Panc1 (cell line): Measurements from ENCODE around the gene PSTPIP1.

Source experiments
- POLR2AphosphoS5 ChIP-seq: IDR thresholded peaks from 2 replicates; pipeline ENCODE4 v1.6.1; 2012; ENCODE audit warnings: mild to moderate bottlenecking, low read depth, low read length, moderate library complexity
- SIN3A ChIP-seq: IDR thresholded peaks from 2 replicates; pipeline ENCODE4 v1.6.1; 2012; ENCODE audit warnings: low read depth, mild to moderate bottlenecking, low read length, moderate library complexity, borderline replicate concordance; ENCODE audit not compliant: insufficient read depth
- TCF7L2 ChIP-seq: IDR thresholded peaks from 2 replicates; pipeline ENCODE4 v1.6.1; 2011; ENCODE audit warnings: mild to moderate bottlenecking, low read depth, low read length, inconsistent platforms
- TF ChIP-seq, protein P1 (sequence below): fragments of 450-650 bp; IDR thresholded peaks from 2 replicates; pipeline ENCODE4 v1.5.1; 2017; ENCODE audit warnings: mild to moderate bottlenecking
- TF ChIP-seq, protein P2 (sequence below), 2 experiments: IDR thresholded peaks; 2 replicates each; pipeline ENCODE4 v1.6.1; 2011 to 2012; ENCODE audit warnings: low read depth in 2 of 2, control low read depth in 1 of 2, low read length in 1 of 2, mild to moderate bottlenecking in 1 of 2, moderate library complexity in 1 of 2; ENCODE audit not compliant: insufficient read depth in 1 of 2

DNA sequence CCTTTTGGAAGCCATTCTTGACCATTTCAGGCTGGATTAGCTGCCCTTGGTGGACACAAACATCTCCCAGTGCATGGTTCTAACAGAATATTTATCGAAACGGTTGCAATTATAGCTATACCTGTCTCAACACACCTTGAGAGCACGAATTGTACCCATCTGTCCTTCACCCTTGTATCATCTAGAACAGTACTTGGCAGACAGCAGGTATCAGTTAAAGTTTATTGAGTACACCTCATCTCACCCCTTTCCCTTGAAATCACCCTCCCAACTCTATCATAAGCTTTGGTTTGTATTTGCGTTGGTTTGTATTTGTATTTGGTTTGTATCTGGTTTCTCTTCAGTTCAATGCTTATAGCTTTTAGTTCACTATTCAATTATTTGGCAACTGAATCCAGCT, 63.5 kb downstream of the PSTPIP1 start:
- TF ChIP-seq, protein P1, sequence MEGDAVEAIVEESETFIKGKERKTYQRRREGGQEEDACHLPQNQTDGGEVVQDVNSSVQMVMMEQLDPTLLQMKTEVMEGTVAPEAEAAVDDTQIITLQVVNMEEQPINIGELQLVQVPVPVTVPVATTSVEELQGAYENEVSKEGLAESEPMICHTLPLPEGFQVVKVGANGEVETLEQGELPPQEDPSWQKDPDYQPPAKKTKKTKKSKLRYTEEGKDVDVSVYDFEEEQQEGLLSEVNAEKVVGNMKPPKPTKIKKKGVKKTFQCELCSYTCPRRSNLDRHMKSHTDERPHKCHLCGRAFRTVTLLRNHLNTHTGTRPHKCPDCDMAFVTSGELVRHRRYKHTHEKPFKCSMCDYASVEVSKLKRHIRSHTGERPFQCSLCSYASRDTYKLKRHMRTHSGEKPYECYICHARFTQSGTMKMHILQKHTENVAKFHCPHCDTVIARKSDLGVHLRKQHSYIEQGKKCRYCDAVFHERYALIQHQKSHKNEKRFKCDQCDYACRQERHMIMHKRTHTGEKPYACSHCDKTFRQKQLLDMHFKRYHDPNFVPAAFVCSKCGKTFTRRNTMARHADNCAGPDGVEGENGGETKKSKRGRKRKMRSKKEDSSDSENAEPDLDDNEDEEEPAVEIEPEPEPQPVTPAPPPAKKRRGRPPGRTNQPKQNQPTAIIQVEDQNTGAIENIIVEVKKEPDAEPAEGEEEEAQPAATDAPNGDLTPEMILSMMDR = no peak
- TF ChIP-seq, protein P2, sequence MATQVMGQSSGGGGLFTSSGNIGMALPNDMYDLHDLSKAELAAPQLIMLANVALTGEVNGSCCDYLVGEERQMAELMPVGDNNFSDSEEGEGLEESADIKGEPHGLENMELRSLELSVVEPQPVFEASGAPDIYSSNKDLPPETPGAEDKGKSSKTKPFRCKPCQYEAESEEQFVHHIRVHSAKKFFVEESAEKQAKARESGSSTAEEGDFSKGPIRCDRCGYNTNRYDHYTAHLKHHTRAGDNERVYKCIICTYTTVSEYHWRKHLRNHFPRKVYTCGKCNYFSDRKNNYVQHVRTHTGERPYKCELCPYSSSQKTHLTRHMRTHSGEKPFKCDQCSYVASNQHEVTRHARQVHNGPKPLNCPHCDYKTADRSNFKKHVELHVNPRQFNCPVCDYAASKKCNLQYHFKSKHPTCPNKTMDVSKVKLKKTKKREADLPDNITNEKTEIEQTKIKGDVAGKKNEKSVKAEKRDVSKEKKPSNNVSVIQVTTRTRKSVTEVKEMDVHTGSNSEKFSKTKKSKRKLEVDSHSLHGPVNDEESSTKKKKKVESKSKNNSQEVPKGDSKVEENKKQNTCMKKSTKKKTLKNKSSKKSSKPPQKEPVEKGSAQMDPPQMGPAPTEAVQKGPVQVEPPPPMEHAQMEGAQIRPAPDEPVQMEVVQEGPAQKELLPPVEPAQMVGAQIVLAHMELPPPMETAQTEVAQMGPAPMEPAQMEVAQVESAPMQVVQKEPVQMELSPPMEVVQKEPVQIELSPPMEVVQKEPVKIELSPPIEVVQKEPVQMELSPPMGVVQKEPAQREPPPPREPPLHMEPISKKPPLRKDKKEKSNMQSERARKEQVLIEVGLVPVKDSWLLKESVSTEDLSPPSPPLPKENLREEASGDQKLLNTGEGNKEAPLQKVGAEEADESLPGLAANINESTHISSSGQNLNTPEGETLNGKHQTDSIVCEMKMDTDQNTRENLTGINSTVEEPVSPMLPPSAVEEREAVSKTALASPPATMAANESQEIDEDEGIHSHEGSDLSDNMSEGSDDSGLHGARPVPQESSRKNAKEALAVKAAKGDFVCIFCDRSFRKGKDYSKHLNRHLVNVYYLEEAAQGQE (IDR thresholded peaks at IDR 0.05; ENCODE audit: insufficient read depth in 1 of 2, low read depth in 2 of 2, low read length in 1 of 2) = no peak
- TF ChIP-seq SIN3A (no peak), POLR2AphosphoS5 (no peak), TCF7L2 (no peak)
